HT-29 (cell line): ENCODE measurements around the gene MGMT. TPM values are rescaled to one million over a fixed set of nuclear protein-coding genes. Genes with fewer than 3 reads are reported as not detected.

Source experiments
- DNase-seq: peaks from one replicate; pipeline ENCODE4 v3.0.0-alpha.2; 2015; ENCODE audit warnings: low spot score
- total RNA-seq: library from RNA; depleted of rRNA; stranded (reverse); fragments of >200 nt; shearing (Covaris generic); gene quantifications from 2 replicates; pipeline ENCODE4 v1.2.3, GENCODE V29; 2014

The MGMT gene
- total RNA-seq, 1 experiment from 2014 or later: 32.7 TPM

DNA sequence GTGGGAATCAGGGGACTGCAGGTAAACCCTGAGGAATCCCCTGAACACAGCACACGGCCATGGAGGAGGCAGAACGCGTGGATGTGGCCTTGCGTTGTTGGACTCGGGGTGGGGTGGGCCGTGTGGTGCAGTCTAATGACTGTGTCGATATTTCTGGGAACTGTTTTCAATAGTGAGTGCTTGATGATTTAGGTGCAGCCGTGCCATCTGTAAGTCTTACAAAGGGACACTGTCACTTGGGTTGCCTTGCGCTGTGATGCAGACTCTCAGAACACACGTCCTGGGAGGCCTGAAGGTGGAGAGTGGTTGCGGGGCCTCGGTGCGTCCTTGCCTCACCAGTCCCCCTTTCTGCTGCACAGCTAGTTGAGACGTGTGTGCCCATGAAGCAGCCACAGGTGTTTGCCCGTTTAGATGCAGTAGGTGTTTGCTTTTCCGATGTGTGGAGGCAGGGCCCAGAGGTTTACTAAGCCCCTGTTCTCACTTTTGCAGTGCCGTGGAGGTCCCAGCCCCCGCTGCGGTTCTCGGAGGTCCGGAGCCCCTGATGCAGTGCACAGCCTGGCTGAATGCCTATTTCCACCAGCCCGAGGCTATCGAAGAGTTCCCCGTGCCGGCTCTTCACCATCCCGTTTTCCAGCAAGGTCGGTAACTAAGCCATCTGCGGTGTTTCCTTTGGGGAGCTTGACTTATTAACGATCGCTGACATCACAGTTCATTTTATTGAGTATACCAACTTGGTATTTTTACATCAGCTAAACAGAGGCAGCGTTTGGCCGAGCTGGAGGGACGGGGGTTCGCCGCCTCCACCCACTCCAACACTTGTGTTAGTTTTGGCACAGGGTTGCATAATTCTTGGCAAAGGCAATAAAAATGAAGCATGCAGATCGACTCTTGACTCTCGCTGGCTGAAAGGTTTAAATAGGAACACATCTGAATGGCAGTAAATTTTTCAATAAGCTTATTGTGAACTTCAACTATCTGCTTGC, 240.7 kb downstream of the MGMT start:
- DNase-seq: no peak

DNA sequence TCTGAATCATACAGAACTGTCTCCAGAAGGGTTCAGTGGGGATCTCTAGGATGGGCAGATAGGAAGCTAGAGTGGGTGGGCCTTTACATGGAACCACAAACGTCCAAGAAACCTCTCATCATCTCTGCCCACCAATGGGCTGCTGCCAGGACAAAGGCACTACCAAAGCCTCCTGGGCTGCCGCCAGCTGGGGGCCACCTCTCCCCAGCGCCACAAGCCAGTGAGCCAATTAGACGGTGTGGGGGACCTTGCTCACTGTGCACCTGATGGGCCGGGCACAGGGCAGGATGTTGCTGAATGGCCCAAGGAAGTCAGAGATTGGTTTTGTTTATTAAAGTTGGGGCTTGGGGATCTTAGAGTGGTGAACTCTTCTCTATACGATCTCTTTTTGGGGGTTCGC, 242.1 kb downstream of the MGMT start:
- no peak for DNase-seq

DNA sequence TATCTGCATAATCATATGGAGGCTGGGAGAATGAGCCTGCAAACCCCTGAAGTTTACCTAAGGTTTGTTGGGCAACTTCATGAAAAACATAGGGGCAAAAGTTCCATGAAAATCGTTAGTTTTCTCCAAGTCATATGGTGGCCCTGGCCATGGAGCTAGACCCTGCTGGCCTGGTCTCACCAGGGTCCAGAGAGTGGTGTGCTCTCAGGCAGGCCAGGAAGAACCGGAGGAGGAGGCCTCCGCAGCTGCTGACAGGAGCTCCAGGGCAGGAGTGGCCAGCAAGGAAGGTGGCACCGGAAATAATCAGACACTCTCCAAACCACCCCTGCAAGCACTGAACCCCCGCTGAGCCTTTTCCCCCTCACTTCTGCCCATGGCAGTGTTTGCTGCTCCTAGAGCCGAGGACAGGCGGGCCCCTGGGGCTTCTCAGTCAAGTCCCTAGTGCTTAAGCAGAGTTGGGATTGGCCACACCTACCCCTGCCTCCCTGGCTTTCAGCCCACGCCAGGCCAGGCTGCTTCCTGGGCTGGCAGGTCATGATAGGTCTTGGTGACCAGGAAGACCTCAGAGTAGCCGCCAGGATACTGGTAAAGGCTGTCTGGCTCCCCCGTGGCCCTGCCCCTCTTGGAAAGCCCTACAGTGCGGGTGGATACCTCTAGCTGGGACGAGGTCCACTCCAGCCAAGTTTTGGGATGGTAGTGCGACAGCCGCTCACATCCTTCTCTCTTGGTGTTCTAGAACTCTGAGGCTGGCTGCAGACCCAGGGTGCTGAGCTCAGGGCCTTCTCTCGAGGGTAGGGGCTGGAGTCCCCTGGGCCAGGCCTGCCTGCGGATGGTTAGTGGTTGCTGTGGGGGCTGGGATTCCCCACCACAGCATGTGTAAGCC, 242.8 kb downstream of the MGMT start:
- DNase-seq: no peak

DNA sequence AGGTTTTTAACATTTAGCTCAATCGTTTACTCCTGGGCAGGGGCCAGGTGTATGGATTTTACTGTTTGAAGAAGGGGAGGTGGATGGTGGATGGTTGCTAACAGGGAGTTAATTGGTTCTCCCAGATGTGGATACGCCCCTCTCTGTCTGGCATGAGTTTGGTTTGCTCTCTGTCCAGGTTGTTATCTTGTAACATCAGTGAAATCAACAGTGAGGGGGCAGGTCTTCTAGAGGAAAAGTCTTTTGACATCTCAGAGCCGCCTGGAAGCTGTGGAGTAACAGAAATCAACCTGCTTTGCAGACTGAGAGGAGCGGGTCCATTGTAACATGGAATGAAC, 243.4 kb downstream of the MGMT start:
- DNase-seq: no peak

GRCh38 chr10:129711291-129711690, 244.2 kb downstream of the MGMT start:
- no peak for DNase-seq

DNA sequence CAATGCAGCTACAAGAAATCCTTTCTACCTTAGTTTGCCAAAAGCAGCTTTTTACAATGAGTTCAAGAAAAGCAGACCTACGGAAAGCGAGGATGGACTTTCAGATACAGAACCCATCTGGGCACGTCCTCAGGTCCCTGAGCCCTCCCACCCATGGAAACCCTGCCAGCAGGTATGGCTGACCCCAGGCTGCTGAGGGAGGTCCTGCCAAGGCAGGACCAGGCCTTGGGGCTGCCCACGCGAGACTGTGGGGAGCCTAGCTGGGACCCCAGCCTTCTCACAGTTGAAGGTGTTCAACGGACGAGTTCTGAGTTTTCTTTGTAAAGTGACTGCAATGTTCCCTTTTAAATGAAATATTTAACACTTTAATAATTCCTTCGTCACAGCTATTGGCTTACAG, 245.0 kb downstream of the MGMT start:
- DNase-seq: no peak

DNA sequence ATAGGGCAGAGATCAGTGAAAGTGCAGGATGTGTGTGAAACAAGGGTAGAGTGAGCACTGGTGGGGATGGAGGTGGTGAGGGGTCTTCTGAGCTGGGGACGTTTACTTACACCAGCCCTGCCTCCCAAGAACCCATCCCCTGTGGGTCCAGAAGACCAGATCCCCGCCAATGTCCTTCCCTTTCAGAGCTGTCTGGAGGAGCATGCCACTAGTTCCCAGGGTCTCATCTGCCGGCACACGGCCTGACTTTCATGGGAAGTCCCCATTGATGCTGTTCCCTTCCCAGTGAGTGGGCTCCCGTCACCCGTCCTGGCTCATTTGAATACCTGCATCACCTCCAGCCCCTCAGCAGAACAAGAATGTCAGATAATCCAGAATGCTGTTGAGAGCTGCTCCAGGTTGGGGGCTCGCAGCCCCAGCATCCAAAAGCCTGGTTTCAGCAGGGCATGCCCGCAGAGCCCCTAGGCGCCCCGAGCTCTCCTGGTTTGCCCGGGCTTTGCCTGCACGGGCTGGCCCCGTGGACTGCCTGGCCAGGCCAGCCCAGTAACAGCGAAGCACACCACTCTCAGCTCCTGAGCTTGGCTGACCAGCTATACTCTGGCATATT, 246.7 kb downstream of the MGMT start:
- no peak for DNase-seq

GRCh38 chr10:129715805-129716204, 248.8 kb downstream of the MGMT start:
- DNase-seq: peak; percentile 8

DNA sequence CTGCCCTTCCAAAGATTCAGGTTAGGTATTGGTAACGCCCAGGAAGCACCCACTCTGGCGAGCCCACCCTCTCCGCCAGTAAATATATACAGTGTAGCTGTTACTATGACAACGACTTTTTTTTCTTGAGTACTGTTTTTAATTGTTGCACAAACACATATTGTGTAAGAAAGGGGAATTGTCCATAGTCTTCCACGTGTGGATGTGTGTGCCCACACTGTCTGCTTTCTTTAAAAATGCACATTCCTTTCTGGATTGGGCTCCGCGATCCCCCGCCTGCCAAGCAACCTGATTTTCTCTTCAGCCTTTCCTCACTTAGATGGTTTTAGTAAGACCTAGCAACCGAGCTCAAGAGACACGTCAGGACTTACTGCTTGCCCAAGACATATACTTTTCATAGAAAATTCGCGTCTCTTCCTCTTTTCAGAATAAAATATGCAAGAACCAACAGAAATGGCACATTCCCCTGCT, 249.2 kb downstream of the MGMT start:
- no peak for DNase-seq

GRCh38 chr10:129716881-129717280, 249.8 kb downstream of the MGMT start:
- DNase-seq: no peak

DNA sequence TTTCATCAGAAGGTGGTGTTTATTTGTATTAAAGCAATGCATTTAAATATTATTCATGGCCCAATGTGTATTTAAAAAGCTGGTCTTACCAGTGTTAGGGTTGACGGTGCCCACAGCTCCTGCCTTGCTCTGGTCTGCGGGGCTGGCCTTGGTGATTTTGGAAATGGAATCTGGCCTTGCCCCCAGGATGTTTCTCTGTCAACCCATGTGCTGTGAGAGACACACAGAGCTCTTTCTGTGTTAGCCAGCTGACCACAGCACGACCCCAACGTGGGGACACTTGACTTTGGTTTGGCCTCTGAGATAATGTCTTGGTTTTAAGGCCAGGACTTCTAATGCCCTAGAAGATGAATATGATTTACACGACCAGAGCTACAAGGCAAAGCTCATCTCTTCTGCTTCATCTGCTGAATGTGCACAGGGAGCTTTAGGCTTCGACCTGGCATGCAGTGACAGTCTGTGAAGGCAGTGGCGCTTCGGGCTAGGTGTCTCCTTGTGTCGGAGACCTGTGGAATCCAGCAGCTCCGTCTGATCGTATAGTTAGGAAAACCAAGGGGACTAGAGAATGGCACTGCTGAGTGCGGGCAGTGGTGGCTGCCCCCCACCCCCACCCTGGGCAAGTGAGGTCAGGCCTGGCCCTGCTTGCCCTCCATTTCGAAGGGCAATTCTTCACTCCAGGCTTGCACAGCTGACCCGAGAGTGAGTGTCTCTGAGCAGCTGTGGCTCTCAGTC, 250.9 kb downstream of the MGMT start:
- no peak for DNase-seq

GRCh38 chr10:129718548-129719414, 251.7 kb downstream of the MGMT start:
- DNase-seq: no peak

DNA sequence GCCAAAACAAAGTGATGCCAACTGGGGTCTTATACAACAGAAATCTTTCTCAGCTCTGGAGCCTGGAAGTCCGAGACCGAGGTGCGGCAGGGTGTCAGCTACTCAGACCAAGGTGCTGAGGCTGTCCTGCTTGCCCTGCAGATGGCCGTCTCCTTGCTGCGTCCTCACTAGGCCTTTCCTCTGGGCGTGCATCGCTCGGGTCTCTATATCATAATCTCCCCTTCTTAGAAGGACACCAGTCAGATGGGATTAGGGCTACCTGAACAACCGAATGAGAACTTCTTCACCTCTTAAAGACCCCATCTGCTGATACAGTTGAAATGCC, 252.3 kb downstream of the MGMT start:
- no peak for DNase-seq

- no peak for DNase-seq
These were observed 253.0 kb downstream of the MGMT start for GRCh38 chr10:129719889-129720590.

DNA sequence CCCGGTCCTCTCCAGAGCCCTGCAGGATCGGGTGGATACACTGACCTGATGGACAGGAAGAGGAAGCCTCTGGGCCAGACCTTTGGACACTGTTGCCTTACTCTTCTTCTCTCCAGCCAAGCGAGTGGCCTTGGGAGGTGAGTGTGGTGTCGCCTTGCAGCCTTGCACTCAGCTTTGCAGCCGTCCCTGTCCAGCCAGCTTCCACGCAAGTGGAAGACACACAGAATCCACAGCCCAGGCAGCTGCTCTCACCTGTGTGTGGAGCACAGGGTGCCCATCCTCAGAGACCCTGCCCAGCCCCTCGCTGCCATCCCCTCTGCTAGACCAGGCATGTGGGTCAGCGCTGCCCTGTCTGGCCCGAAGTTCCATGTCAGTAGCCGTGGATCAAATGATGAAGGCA, 258.0 kb downstream of the MGMT start:
- no peak for DNase-seq

DNA sequence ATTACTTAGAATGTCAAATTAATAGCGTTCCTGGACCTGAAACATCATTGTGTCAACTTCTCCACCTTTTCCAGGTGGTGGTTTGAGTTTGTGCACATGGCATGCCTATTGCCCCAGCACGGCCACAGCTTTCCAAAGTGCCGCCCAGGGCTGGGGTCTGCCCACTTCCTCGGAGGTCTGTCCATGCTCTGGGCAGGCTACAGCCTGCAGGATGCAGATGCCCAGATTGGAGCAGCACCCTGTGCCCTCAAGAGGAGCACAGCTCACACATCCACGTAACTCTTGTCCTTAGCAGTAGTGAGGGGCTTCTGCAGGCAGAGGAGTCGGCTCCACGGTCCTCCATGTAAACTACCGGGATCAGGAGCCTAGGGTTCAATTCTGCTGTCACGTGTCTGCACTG, 258.4 kb downstream of the MGMT start:
- no peak for DNase-seq

- no peak for DNase-seq
These were observed 259.0 kb downstream of the MGMT start for GRCh38 chr10:129725890-129726631.

DNA sequence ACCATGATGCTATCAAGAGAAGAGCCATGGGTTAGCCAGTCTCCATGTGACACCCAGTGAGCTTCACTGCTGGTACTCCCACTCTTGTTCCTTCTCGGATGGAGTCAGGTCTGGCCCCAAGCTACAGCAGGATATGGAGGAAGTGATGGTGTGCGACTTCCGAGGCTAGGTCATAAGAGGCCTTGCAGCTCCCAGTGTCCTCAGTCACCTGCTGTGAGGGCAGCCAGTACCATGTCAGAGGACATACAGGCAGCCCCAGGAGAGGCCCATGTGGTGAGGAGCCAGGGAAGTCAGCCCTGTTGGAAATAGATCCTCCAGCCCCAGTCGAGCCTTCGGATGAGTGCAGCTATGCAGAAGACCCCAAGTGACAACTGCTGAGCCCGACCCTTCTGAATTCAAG, 260.0 kb downstream of the MGMT start:
- DNase-seq: no peak

- DNase-seq: no peak
These were observed 260.5 kb downstream of the MGMT start for GRCh38 chr10:129727495-129727894.
